NCI-H526 (cell line): ENCODE data around the gene SUPT20HL2.
"Not testable (repeated sequence)": the region's sequence is repeated elsewhere in the genome, so short reads cannot be mapped to it uniquely, and the experiment has no call there.

Source experiments
- DNase-seq, 2 experiments: peaks; one replicate each; lab custom pipeline; 2025; lab: John Stamatoyannopoulos, UW

SUPT20HL2 gene

GRCh38 chrX:24309580-24310374, 4.1 kb downstream of the SUPT20HL2 start:
- not testable (repeated sequence) for DNase-seq

- not testable (repeated sequence) for DNase-seq
These were observed 5.1 kb downstream of the SUPT20HL2 start for GRCh38 chrX:24308803-24309202.

- DNase-seq: no peak
These were observed 7.4 kb downstream of the SUPT20HL2 start for GRCh38 chrX:24306440-24306839.

DNA sequence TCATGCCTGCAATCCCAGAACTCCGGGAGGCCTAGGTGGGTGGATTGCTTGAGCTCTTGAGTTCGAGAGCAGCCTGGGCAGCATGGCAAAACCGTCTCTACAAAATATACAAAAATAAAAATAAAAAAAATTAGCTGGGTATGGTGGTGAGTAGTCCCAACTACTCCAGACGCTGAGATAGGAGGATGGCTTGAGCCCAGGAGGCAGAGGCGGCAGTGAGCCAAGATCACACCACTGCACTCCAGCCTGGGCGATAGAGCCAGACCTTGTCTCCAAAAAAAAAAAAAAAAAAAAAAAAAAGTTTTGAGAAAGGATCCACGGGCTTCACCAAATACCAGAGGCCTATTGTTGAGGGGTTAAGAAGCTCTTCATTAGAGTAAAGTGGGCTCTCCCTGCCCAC, 8.0 kb downstream of the SUPT20HL2 start:
- no peak for DNase-seq

DNA sequence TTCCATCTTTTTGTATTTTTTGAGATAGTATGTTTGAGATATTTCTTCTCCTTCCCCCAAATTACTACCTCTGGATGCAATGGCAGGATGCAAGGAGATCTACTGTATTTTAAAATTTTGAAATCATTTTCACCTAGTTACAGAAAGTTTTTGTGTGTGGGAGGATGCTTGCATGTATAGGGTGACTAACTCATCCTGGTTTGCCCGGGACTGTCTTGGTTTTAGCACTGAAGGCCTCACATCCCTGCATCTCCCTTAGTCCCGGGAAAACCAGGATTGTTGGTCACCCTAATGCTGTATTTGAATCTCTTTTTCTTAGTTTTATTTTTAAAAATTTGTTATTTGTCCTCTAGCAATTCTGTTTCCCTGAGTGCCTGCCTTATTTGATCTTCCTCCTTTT, 12.1 kb downstream of the SUPT20HL2 start:
- no peak for DNase-seq

DNA sequence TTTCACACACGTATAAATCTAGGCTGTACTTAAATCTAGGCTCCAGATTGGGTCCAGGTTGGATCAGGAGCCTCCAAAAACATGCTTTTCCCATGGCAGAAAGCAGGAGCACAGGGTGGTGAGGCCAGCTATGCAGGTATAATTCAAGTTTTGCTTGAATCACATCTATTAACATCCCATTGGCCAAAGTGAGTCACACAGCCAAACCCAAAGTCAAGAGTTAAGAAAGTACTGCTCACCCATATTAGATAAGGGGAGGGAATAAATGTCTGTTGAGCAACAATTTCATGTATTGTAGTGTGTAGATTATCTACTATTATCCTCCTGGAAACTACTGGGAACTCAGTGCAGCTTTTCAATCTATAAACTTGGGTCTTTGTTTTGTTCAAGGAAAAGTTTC, 12.8 kb downstream of the SUPT20HL2 start:
- DNase-seq: no peak

DNA sequence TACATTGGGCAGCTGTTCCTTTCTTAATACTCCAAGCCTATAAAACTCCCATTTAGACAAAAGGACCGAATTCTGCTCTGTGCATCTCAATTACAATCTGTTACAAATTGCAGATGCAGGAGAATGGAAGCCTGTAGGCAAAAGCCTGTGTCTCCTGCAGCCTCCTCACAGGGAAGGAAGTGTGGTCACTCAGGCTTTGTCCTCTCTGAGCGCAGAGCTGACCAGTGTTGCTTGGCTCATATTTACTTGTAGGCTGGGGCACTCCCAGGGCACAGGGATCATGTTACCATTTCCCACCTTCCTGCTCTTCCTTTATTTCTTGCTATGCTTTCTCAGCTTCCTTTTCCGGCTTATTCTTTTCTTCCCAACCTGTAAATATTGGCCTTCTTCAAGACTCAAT, 15.7 kb downstream of the SUPT20HL2 start:
- DNase-seq: no peak

DNA sequence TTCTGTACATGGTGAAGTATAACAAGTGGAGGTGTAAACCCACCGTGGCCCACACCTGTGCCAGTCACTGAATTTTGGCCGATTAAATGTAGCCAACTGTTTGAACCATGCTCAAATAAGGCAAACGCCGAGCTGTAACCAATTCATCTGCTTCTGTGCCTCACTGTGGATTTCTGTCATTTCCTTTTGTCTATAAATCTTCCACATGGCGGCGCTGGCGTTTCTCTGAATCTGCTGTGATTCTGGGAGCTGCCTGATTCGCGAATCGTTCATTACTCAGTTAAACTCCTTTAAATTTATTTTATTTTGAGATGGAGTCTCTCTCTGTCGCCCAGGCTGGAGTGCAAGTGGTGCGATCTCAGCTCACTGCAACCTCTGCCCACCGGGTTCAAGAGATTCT, 19.2 kb downstream of the SUPT20HL2 start:
- DNase-seq: peak in 1 of 2 experiments; percentile 53

- no peak for DNase-seq
These were observed 20.5 kb downstream of the SUPT20HL2 start for GRCh38 chrX:24293412-24293811.

GRCh38 chrX:24292353-24292752, 21.5 kb downstream of the SUPT20HL2 start:
- DNase-seq: no peak

- no peak for DNase-seq
These were observed 28.8 kb downstream of the SUPT20HL2 start for GRCh38 chrX:24285082-24285481.

GRCh38 chrX:24283127-24283794, 30.6 kb downstream of the SUPT20HL2 start:
- DNase-seq: no peak

GRCh38 chrX:24282381-24283126, 31.3 kb downstream of the SUPT20HL2 start:
- DNase-seq: no peak

DNA sequence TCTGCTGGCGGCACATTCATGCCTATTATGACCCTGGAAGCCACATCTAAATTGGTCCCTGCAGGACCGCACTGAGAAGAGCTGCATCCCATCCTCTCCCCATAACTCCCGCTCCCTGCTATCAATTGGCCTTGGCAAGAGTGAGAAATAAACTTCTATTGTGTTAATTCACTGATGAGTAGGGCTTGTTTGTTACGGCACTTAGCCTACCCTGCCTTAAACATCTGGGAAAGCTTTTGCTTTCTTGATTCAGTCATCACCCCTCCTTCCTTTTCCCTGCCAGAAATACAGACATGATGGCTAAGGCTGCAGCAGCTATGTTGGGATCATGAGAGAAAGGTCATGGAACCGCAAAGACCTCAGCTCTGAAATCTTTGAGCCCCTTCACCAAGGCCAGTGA, 36.5 kb downstream of the SUPT20HL2 start:
- no peak for DNase-seq

GRCh38 chrX:24276015-24276414, 37.9 kb downstream of the SUPT20HL2 start:
- no peak for DNase-seq

DNA sequence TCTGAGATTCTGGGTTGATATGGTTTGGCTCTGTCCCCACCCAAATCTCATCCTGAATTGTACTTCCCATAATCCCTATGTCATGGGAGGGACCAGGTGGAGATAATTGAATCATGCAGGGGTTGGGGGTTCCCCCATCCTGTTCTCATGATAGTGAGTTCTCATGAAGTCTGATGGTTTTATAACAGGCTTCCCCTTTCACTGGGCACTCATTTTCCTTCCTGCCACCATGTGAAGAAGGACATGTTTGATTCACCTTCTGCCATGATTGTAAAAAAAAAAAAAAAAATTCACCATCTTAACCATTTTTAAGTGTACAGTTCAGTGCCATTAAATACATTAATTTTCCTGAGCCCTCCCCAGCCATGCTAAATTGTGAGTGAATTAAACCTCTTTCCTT, 42.6 kb downstream of the SUPT20HL2 start:
- DNase-seq: no peak

GRCh38 chrX:24268786-24269185, 45.1 kb downstream of the SUPT20HL2 start:
- no peak for DNase-seq

DNA sequence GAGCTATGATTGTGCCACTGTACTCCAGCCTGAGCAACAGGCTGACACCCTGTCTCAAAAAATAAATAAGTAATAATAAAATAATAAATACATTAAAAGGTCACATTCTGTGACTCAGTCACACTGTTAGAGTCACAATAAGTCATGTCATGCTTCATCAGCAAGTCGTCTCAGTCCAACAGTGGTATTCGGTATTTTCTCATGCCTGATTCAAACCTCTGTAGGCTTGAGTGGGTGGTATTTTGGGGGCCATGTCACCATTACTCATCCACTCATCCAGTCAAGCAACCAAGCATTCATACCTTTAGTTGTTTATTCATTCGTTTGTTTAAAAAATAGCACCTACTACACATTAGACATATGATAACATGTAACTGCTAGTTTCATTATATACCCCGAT, 46.9 kb downstream of the SUPT20HL2 start:
- DNase-seq: no peak

DNA sequence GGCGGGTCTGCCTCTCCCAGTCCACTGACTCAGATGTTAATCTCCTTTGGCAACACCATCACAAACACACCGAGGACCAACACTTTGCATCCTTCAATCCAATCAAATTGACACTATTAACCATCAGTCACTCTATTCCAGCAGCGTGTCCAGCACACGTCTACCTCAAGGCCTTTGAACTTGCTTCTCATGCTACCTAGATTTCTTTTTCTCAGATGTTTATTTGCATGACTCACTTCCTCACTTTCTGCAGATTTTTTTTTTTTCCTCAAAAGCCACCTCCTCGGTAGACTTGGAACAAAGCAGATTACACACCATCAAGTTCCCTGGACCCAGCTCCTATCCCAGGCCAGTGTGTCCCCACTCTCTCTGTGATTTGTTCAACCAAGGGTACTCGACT, 49.5 kb downstream of the SUPT20HL2 start:
- DNase-seq: no peak

GRCh38 chrX:24262309-24262708, 51.6 kb downstream of the SUPT20HL2 start:
- no peak for DNase-seq
